ENCODE data around the gene CUBN. TPM values are rescaled to one million over a fixed set of nuclear protein-coding genes. Genes with fewer than 3 reads are reported as not detected.
A peak's percentile ranks its signal among the peaks of the same experiment; 100 is the strongest.

Gene CUBN
- polyA plus RNA-seq, 5 donors: 2.1 to 6.2 (median 3.4) TPM

GRCh38 chr10:16789261-16789660 is 340.4 kb downstream of the CUBN start:
- DNase-seq: no peak

- DNase-seq: no peak
Measured at GRCh38 chr10:16788778-16789177, 340.8 kb downstream of the CUBN start.

- DNase-seq: no peak
Measured at GRCh38 chr10:16788125-16788524, 341.5 kb downstream of the CUBN start.

GRCh38 chr10:16787361-16787791 is 342.2 kb downstream of the CUBN start:
- no peak for DNase-seq

- DNase-seq: no peak
Measured at GRCh38 chr10:16780338-16780880, 349.2 kb downstream of the CUBN start.

- peak; percentile 16 to 27 for DNase-seq
Measured at GRCh38 chr10:16779384-16779915, 350.2 kb downstream of the CUBN start.

GRCh38 chr10:16777473-16778370 is 351.9 kb downstream of the CUBN start:
- DNase-seq: peak; percentile 27 to 46

- DNase-seq: no peak
Measured at GRCh38 chr10:16776896-16777295, 352.7 kb downstream of the CUBN start.

Other genes starting within 250 kb of the CUBN start
- 10 to 100 TPM in 4 of 5 donors, 1 to 10 TPM in 1; 7.6 to 20.7 (median 13.7) TPM for gene TRDMT1, start 71.9 kb upstream of the CUBN start, polyA plus RNA-seq (ENCODE audit: insufficient read depth in 1 of 5, insufficient read length in 5 of 5, low replicate concordance in 1 of 5)
- 1,000 to 10,000 TPM; 1,761 to 1,890 (median 1,818) TPM for gene VIM, start 98.4 kb upstream of the CUBN start, polyA plus RNA-seq (ENCODE audit: insufficient read depth in 1 of 5, insufficient read length in 5 of 5, low replicate concordance in 1 of 5)

Measured in right lung (tissue), 5 donors.